ENCODE data around the gene MUC5B.
"Not testable (repeated sequence)": the region's sequence is repeated elsewhere in the genome, so short reads cannot be mapped to it uniquely, and the experiment has no call there.

Gene MUC5B

GRCh38 chr11:1254733-1255132 is 31.9 kb downstream of the MUC5B start:
- DNase-seq, result no peak

GRCh38 chr11:1255151-1255550 is 32.3 kb downstream of the MUC5B start:
- DNase-seq, result no peak

GRCh38 chr11:1256257-1257045 is 33.6 kb downstream of the MUC5B start:
- DNase-seq, result no peak

GRCh38 chr11:1257366-1257765 is 34.5 kb downstream of the MUC5B start:
- no peak for DNase-seq

- DNase-seq, result no peak
Measured at GRCh38 chr11:1257916-1258315, 35.0 kb downstream of the MUC5B start.

- no peak for DNase-seq
Measured at GRCh38 chr11:1258401-1259075, 35.7 kb downstream of the MUC5B start.

- DNase-seq, result no peak
Measured at GRCh38 chr11:1259076-1259461, 36.2 kb downstream of the MUC5B start.

GRCh38 chr11:1259561-1259960 is 36.7 kb downstream of the MUC5B start:
- DNase-seq, result no peak

GRCh38 chr11:1260023-1260501 is 37.2 kb downstream of the MUC5B start:
- peak; percentile 78 for DNase-seq

- DNase-seq, result no peak
Measured at GRCh38 chr11:1260620-1261019, 37.8 kb downstream of the MUC5B start.

- no peak for DNase-seq
Measured at GRCh38 chr11:1261241-1262071, 38.6 kb downstream of the MUC5B start.

- DNase-seq, result peak; percentile 94
Measured at GRCh38 chr11:1262172-1263006, 39.5 kb downstream of the MUC5B start.

- no peak for DNase-seq
Measured at GRCh38 chr11:1263010-1263409, 40.1 kb downstream of the MUC5B start.

- DNase-seq, result not testable (repeated sequence)
Measured at GRCh38 chr11:1264444-1264843, 41.6 kb downstream of the MUC5B start.

- not testable (repeated sequence) for DNase-seq
Measured at GRCh38 chr11:1265480-1265879, 42.6 kb downstream of the MUC5B start.

GRCh38 chr11:1266976-1267375 is 44.1 kb downstream of the MUC5B start:
- not testable (repeated sequence) for DNase-seq

GRCh38 chr11:1267441-1268100 is 44.7 kb downstream of the MUC5B start:
- no peak for DNase-seq

- no peak for DNase-seq
Measured at GRCh38 chr11:1269957-1270356, 47.1 kb downstream of the MUC5B start.

- DNase-seq, result no peak
Measured at GRCh38 chr11:1270476-1270875, 47.6 kb downstream of the MUC5B start.

- DNase-seq, result no peak
Measured at GRCh38 chr11:1271002-1271401, 48.1 kb downstream of the MUC5B start.

- no peak for DNase-seq
Measured at GRCh38 chr11:1271406-1271805, 48.5 kb downstream of the MUC5B start.

GRCh38 chr11:1271927-1272326 is 49.1 kb downstream of the MUC5B start:
- no peak for DNase-seq

All from activated effector memory CD4-positive, alpha-beta T cell treated with anti-CD3 and anti-CD28 coated beads, Interleukin-2, amount 50 U/mL, for 16 hours (primary cell).